Body of pancreas (tissue), 4 donors: ENCODE results near the gene C11orf86.

Experiments
- POLR2A ChIP-seq, 3 donors: fragments of 450-650 bp; IDR thresholded peaks; one replicate each; pipeline ENCODE4 v1.6.1; 2016; ENCODE audit warnings: antibody characterized with exemption in 3 of 3, mild to moderate bottlenecking in 2 of 3
- TF ChIP-seq, protein P1 (sequence below), 7 experiments: fragments of 450-650 bp in 4 of 7; fragments of 200-600 bp in 3 of 7; sonication (generic) in 3 of 7; IDR thresholded peaks; one replicate each; pipeline ENCODE4 v1.5.1; 2016 to 2019; ENCODE audit warnings: antibody characterized with exemption in 7 of 7

DNA sequence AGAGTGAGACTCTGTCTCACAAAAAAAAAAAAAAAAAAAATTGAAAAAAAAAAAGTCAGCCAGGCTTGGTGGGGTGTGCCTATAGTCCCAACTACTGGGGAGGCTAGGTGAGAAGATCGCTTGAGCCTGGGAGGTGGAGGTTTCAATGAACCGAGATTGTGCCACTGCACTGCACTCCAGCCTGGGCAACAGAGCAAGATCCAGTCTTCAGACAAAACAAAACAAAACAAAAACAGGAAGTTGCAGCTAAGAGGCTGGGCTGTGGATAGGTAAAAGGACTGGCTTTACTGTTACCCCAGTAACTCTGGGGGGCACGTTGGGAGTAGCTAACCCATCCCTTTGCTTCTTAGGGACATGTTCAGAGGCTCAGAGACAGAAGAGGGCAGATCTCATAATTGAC lies 10.6 kb upstream of the C11orf86 start:
- TF ChIP-seq, protein P1, sequence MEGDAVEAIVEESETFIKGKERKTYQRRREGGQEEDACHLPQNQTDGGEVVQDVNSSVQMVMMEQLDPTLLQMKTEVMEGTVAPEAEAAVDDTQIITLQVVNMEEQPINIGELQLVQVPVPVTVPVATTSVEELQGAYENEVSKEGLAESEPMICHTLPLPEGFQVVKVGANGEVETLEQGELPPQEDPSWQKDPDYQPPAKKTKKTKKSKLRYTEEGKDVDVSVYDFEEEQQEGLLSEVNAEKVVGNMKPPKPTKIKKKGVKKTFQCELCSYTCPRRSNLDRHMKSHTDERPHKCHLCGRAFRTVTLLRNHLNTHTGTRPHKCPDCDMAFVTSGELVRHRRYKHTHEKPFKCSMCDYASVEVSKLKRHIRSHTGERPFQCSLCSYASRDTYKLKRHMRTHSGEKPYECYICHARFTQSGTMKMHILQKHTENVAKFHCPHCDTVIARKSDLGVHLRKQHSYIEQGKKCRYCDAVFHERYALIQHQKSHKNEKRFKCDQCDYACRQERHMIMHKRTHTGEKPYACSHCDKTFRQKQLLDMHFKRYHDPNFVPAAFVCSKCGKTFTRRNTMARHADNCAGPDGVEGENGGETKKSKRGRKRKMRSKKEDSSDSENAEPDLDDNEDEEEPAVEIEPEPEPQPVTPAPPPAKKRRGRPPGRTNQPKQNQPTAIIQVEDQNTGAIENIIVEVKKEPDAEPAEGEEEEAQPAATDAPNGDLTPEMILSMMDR (IDR thresholded peaks at IDR 0.05) = no peak
- no peak for TF ChIP-seq POLR2A (IDR thresholded peaks at IDR 0.05)
